ENCODE data around the gene SIRPA. TPM values are rescaled to one million over a fixed set of nuclear protein-coding genes. Genes with fewer than 3 reads are reported as not detected.

Gene SIRPA
- total and polyA plus RNA-seq, 2 of the 8 experiments (the other 6 are each of a cell fraction or from before 2014, with no cell fraction given), result 3.9 to 4.3 TPM

- Histone ChIP-seq H3K36me3 (ENCODE audit: control insufficient read depth in 2 of 4, insufficient read depth in 4 of 4, low read length in 3 of 4) (no peaks in the 10 kb centered on the region), H3K79me2 (ENCODE audit: control insufficient read depth in 1 of 2, insufficient read depth in 2 of 2, low read length in 2 of 2) (no peaks in the 10 kb centered on the region), H3K23ac (ENCODE audit: insufficient read length) (no peak overlapping the region), H4K91ac (replicated peaks; ENCODE audit: insufficient read length, low read length) (no peak overlapping the region), H2BK12ac (ENCODE audit: low read depth, low read length) (0 out of 2 replicates have a peak overlapping the region, but pooled peaks have one; percentile 4), H3K4me2 (ENCODE audit: insufficient read depth in 1 of 2, low read depth in 2 of 2, low read length in 2 of 2) (no peak overlapping the region), H3K4me1 (replicated peaks in 1 of 4; ENCODE audit: control insufficient read depth in 3 of 4, insufficient read depth in 4 of 4, low read length in 3 of 4) (peaks cover 0 to 6% (median 2%) of the 10 kb centered on the region in 4 experiments; a peak in 5 of 7 replicates), H3K4ac (replicated peaks; ENCODE audit: insufficient read length, low read depth, low read length) (no peak overlapping the region), H2AK5ac (ENCODE audit: low read depth, low read length) (no peak overlapping the region; the same call in 1 of the 2 replicates), H3K14ac (ENCODE audit: insufficient read length) (no peak overlapping the region), H2AFZ (ENCODE audit: low read length) (no peak overlapping the region), H4K20me1 (replicated peaks in 1 of 2; ENCODE audit: control insufficient read depth in 1 of 2, insufficient read depth in 2 of 2, low read length in 2 of 2) (no peaks in the 10 kb centered on the region), H2BK5ac (ENCODE audit: low read depth, low read length) (0 out of 2 replicates have a peak overlapping the region, but pooled peaks have one; percentile 28), H2BK20ac (ENCODE audit: low read length) (no peak overlapping the region), H2BK15ac (ENCODE audit: low read length) (no peak overlapping the region), H3K9ac (replicated peaks in 1 of 4; ENCODE audit: extremely low read depth in 1 of 4, low read depth in 3 of 4, low read length in 3 of 4) (no peak overlapping the region), H3K23me2 (ENCODE audit: low read depth, low read length) (no peaks in the 10 kb centered on the region), H3K9me3 (ENCODE audit: insufficient read depth in 2 of 2, low read depth in 1 of 2, low read length in 1 of 2) (no peaks in the 10 kb centered on the region), H4K8ac (ENCODE audit: extremely low read depth, insufficient read depth, low read length) (no peak overlapping the region), H2BK120ac (replicated peaks; ENCODE audit: low read depth, low read length) (no peak overlapping the region), H3K4me3 (ENCODE audit: extremely low read depth in 1 of 4, insufficient read depth in 2 of 4, low read depth in 3 of 4, low read length in 4 of 4) (no peak overlapping the region; a peak in 1 of 8 replicates), H3K27me3 (replicated peaks in 1 of 4; ENCODE audit: control insufficient read depth in 3 of 4, extremely low read depth in 1 of 4, insufficient read depth in 3 of 4, low read length in 3 of 4) (no peaks in the 10 kb centered on the region), H3K18ac (ENCODE audit: extremely low read depth, low read length) (no peak overlapping the region), H3K56ac (replicated peaks; ENCODE audit: insufficient read length, low read depth, low read length) (no peak overlapping the region), H3K27ac (ENCODE audit: low read depth, low read length) (no peak overlapping the region), H4K5ac (ENCODE audit: insufficient read length, low read depth, low read length) (no peak overlapping the region), H3K79me1 (ENCODE audit: low read depth, low read length) (no peaks in the 10 kb centered on the region)
- WGBS, 2 experiments (ENCODE audit: extremely low coverage in 1 of 2, insufficient coverage in 1 of 2, insufficient read length in 1 of 2, insufficient replicate concordance in 2 of 2, low coverage in 1 of 2, low lambda C conversion rate in 2 of 2, missing lambda C conversion rate in 1 of 2), result 97% methylated on average over 6 of the region's 6 CpGs; no CpG with 5 or more reads in 1 of the 2 experiments
- FAIRE-seq, result no peak
- CTCF ChIA-PET (ENCODE audit: partially characterized antibody), result no interaction called here
- no peak for DNase-seq (ENCODE audit: low read depth in 1 of 2, low spot score in 2 of 2)
- POLR2A ChIA-PET (ENCODE audit: partially characterized antibody), result interaction anchor here (0.8 to 1.0 kb wide), 2 partner anchors 12 to 32 kb away, joined by 3 read pairs; no protein-coding TSS in a partner anchor
- TF ChIP-seq CBX5 (IDR thresholded peaks at IDR 0.05; ENCODE audit: low read depth, low read length) (no peak), CREB1 (IDR thresholded peaks at IDR 0.05) (no peak), KDM4A (IDR thresholded peaks at IDR 0.05; ENCODE audit: low read depth, low read length, severe bottlenecking) (no peak), CBX8 (IDR thresholded peaks at IDR 0.05; ENCODE audit: borderline replicate concordance, low read depth, low read length) (no peak), ATF2 (IDR thresholded peaks at IDR 0.05; ENCODE audit: low read length) (no peak), CTCF (IDR thresholded peaks at IDR 0.05; ENCODE audit: control extremely low read depth in 1 of 3, insufficient read depth in 1 of 3, low read depth in 1 of 3, low read length in 3 of 3) (no peak), FOSL1 (IDR thresholded peaks at IDR 0.05; ENCODE audit: insufficient read depth, low read depth, low read length) (no peak), CTBP2 (IDR thresholded peaks at IDR 0.05; ENCODE audit: borderline replicate concordance, insufficient read depth, insufficient read length, low read length) (no peak), SIRT6 (IDR thresholded peaks at IDR 0.05; ENCODE audit: low read length) (no peak)
These were observed 35.0 kb downstream of the SIRPA start for GRCh38 chr20:1930165-1930564.
